CD8-positive, alpha-beta memory T cell (primary cell): ENCODE measurements around the gene DNAJC18. TPM values are rescaled to one million over a fixed set of nuclear protein-coding genes. Genes with fewer than 3 reads are reported as not detected.

Experiments
- CTCF ChIA-PET: fragments of 350-600 bp; sonication (Branson Sonifier 250); formaldehyde crosslinking; loops from one replicate; lab custom pipeline; 2021; ENCODE audit warnings: antibody characterized with exemption; lab: Charles Lee
- POLR2A ChIA-PET: fragments of 350-600 bp; sonication (Branson Sonifier 250); formaldehyde crosslinking; loops from one replicate; lab custom pipeline; 2021; ENCODE audit warnings: antibody characterized with exemption; lab: Charles Lee
- DNase-seq, 5 donors: peaks; one replicate each; pipeline versions ENCODE4 v3.0.0 to v3.0.0-alpha.2; 2020 to 2022; ENCODE audit warnings: mixed read lengths in 1 of 5
- H3K27ac ChIP-seq: one replicate; pipeline ENCODE4 v1.7.0; 2013; ENCODE audit warnings: low read depth, mild to moderate bottlenecking, low read length, moderate library complexity
- H3K27me3 ChIP-seq: 2 replicates; pipeline ENCODE4 v1.7.0; 2013; ENCODE audit warnings: low read length, mild to moderate bottlenecking; ENCODE audit not compliant: insufficient read depth, poor library complexity, severe bottlenecking
- H3K36me3 ChIP-seq: 2 replicates; pipeline ENCODE4 v1.7.0; 2013; ENCODE audit warnings: mild to moderate bottlenecking, low read length, moderate library complexity; ENCODE audit not compliant: insufficient read depth
- H3K4me1 ChIP-seq: 2 replicates; pipeline ENCODE4 v1.7.0; 2013; ENCODE audit warnings: mild to moderate bottlenecking, low read length, moderate library complexity; ENCODE audit not compliant: insufficient read depth
- H3K4me3 ChIP-seq: 2 replicates; pipeline ENCODE4 v1.7.0; 2013; ENCODE audit warnings: mild to moderate bottlenecking, low read length
- H3K9me3 ChIP-seq: 2 replicates; pipeline ENCODE4 v1.7.0; 2013; ENCODE audit warnings: mild to moderate bottlenecking, low read length
- H3K27ac Mint-ChIP-seq, 8 donors: one replicate each; pipeline ENCODE4 v1.8.0; 2020 to 2021; ENCODE audit warnings: mixed read lengths in 8 of 8, mild to moderate bottlenecking in 6 of 8, inconsistent platforms in 3 of 8, moderate library complexity in 3 of 8
- H3K27me3 Mint-ChIP-seq, 2 donors: one replicate each; pipeline ENCODE4 v1.8.0; 2020 to 2021; ENCODE audit warnings: mixed read lengths in 2 of 2, mild to moderate bottlenecking in 1 of 2, moderate library complexity in 1 of 2
- H3K36me3 Mint-ChIP-seq, 3 donors: one replicate each; pipeline ENCODE4 v1.8.0; 2020 to 2021; ENCODE audit warnings: mixed read lengths in 3 of 3, inconsistent platforms in 1 of 3, mild to moderate bottlenecking in 1 of 3
- H3K4me1 Mint-ChIP-seq, 3 donors: one replicate each; pipeline ENCODE4 v1.8.0; 2020 to 2021; ENCODE audit warnings: mixed read lengths in 3 of 3, inconsistent platforms in 1 of 3, mild to moderate bottlenecking in 1 of 3
- H3K4me3 Mint-ChIP-seq, 7 donors: one replicate each; pipeline ENCODE4 v1.8.0; 2020 to 2021; ENCODE audit warnings: mixed read lengths in 7 of 7, mild to moderate bottlenecking in 6 of 7, moderate library complexity in 4 of 7, inconsistent platforms in 2 of 7
- H3K9me3 Mint-ChIP-seq, 5 donors: one replicate each; pipeline ENCODE4 v1.8.0; 2020 to 2022; ENCODE audit warnings: mixed read lengths in 5 of 5, mild to moderate bottlenecking in 3 of 5, moderate library complexity in 2 of 5, inconsistent platforms in 1 of 5
- polyA plus RNA-seq: library from polyadenylated mRNA; unstranded; fragments of 300-500 nt; fragmentation: Illumina TruSeq; gene quantifications from one replicate; pipeline ENCODE4 v1.2.3, GENCODE V29; 2021
- total RNA-seq, 2 experiments: library from RNA; stranded (reverse); gene quantifications; one replicate each; pipeline ENCODE4 v1.2.3, GENCODE V29; 2021

The DNAJC18 gene
- total and polyA plus RNA-seq, 3 experiments from 2014 or later = 10.2 to 25.7 (median 25.3) TPM

GRCh38 chr5:139453683-139454567, 14.6 kb upstream of the DNAJC18 start:
- H3K4me3 ChIP-seq = no peak overlapping the region
- ChIA-PET POLR2A (no interaction called here), CTCF (no interaction called here)
- peak in 3 of 5 donors; percentile 27 to 61 (median 61) for DNase-seq
- H3K27me3 Mint-ChIP-seq = peaks cover 0 to 2% of the 10 kb centered on the region in 2 donors
- H3K9me3 Mint-ChIP-seq = no peaks in the 10 kb centered on the region
- H3K27me3 ChIP-seq = no peaks in the 10 kb centered on the region
- H3K36me3 ChIP-seq = no peaks in the 10 kb centered on the region
- no peak overlapping the region for H3K27ac ChIP-seq
- peak overlapping the region in 3 of 7 donors; percentile 9 to 67 (median 39) for H3K4me3 Mint-ChIP-seq
- no peaks in the 10 kb centered on the region for H3K36me3 Mint-ChIP-seq
- H3K4me1 Mint-ChIP-seq = peaks cover 44 to 50% (median 47%) of the 10 kb centered on the region in 3 donors
- H3K27ac Mint-ChIP-seq = peak overlapping the region; percentile 0 to 91 (median 88)
- H3K4me1 ChIP-seq = peaks cover 51% of the 10 kb centered on the region
- H3K9me3 ChIP-seq = no peaks in the 10 kb centered on the region

- Histone ChIP-seq H3K27me3 (no peaks in the 10 kb centered on the region), H3K27ac (no peak overlapping the region), H3K36me3 (no peaks in the 10 kb centered on the region), H3K9me3 (no peaks in the 10 kb centered on the region), H3K4me1 (peaks cover 32% of the 10 kb centered on the region), H3K4me3 (no peak overlapping the region)
- H3K27ac Mint-ChIP-seq = no peak overlapping the region
- peaks cover 39 to 48% (median 47%) of the 10 kb centered on the region in 3 donors for H3K4me1 Mint-ChIP-seq
- DNase-seq = no peak
- no peaks in the 10 kb centered on the region for H3K9me3 Mint-ChIP-seq
- H3K36me3 Mint-ChIP-seq = no peaks in the 10 kb centered on the region
- ChIA-PET CTCF (no interaction called here), POLR2A (no interaction called here)
- H3K27me3 Mint-ChIP-seq = peaks cover 0 to 2% of the 10 kb centered on the region in 2 donors
- no peak overlapping the region for H3K4me3 Mint-ChIP-seq
Observed at GRCh38 chr5:139451878-139452660, 12.7 kb upstream of the DNAJC18 start.

- H3K9me3 ChIP-seq = no peaks in the 10 kb centered on the region
- no peaks in the 10 kb centered on the region for H3K27me3 ChIP-seq
- no peak overlapping the region for H3K27ac ChIP-seq
- no peak for DNase-seq
- POLR2A ChIA-PET = no interaction called here
- H3K36me3 ChIP-seq = no peaks in the 10 kb centered on the region
- peaks cover 33% of the 10 kb centered on the region for H3K4me1 ChIP-seq
- Mint-ChIP-seq H3K36me3 (no peaks in the 10 kb centered on the region), H3K27ac (no peak overlapping the region), H3K4me1 (peaks cover 34 to 48% (median 45%) of the 10 kb centered on the region in 3 donors), H3K27me3 (peaks cover 0 to 2% of the 10 kb centered on the region in 2 donors), H3K4me3 (no peak overlapping the region), H3K9me3 (no peaks in the 10 kb centered on the region)
- CTCF ChIA-PET = no interaction called here
- no peak overlapping the region for H3K4me3 ChIP-seq
Observed at GRCh38 chr5:139451176-139451575, 11.9 kb upstream of the DNAJC18 start.

GRCh38 chr5:139446956-139447779, 7.8 kb upstream of the DNAJC18 start:
- no peaks in the 10 kb centered on the region for H3K36me3 ChIP-seq
- H3K9me3 Mint-ChIP-seq = no peaks in the 10 kb centered on the region
- H3K27me3 ChIP-seq = no peaks in the 10 kb centered on the region
- DNase-seq = no peak
- no peak overlapping the region for H3K4me3 ChIP-seq
- ChIA-PET CTCF (interaction anchor here (0.8 to 1.9 kb wide), 3 partner anchors 10 to 44 kb away, joined by 4 to 5 read pairs (median 4); partner anchors contain the start of gene SPATA24), POLR2A (no interaction called here)
- no peak overlapping the region for H3K4me3 Mint-ChIP-seq
- H3K36me3 Mint-ChIP-seq = no peaks in the 10 kb centered on the region
- H3K4me1 ChIP-seq = peaks cover 35% of the 10 kb centered on the region
- H3K27ac Mint-ChIP-seq = peak overlapping the region in 2 of 8 donors; percentile 10 to 43
- H3K27me3 Mint-ChIP-seq = peaks cover 0 to 1% of the 10 kb centered on the region in 2 donors
- H3K9me3 ChIP-seq = no peaks in the 10 kb centered on the region
- H3K27ac ChIP-seq = no peak overlapping the region
- H3K4me1 Mint-ChIP-seq = peaks cover 23 to 43% (median 41%) of the 10 kb centered on the region in 3 donors

GRCh38 chr5:139445325-139446170, 6.2 kb upstream of the DNAJC18 start:
- Histone ChIP-seq H3K9me3 (no peaks in the 10 kb centered on the region), H3K4me1 (peaks cover 22% of the 10 kb centered on the region), H3K4me3 (no peak overlapping the region), H3K27me3 (no peaks in the 10 kb centered on the region), H3K36me3 (no peaks in the 10 kb centered on the region), H3K27ac (no peak overlapping the region)
- CTCF ChIA-PET = interaction anchor here (1.2 to 2.1 kb wide), 7 partner anchors 9 to 69 kb away, joined by 3 to 5 read pairs (median 4); partner anchors contain the start of gene STING1
- Mint-ChIP-seq H3K27ac (peak overlapping the region in 3 of 8 donors; percentile 17 to 62 (median 29)), H3K4me3 (no peak overlapping the region), H3K27me3 (peaks cover 0 to 1% of the 10 kb centered on the region in 2 donors), H3K9me3 (no peaks in the 10 kb centered on the region), H3K4me1 (peaks cover 23 to 43% (median 41%) of the 10 kb centered on the region in 3 donors), H3K36me3 (no peaks in the 10 kb centered on the region)
- POLR2A ChIA-PET = interaction anchor here (1.3 kb wide), 1 partner anchor 37 kb away, joined by 3 read pairs; the partner anchor contains the start of gene STING1
- DNase-seq = no peak

GRCh38 chr5:139443831-139444453, 4.6 kb upstream of the DNAJC18 start:
- peaks cover 33 to 53% (median 51%) of the 10 kb centered on the region in 3 donors for H3K4me1 Mint-ChIP-seq
- peaks cover 0 to 3% (median 0%) of the 10 kb centered on the region in 3 donors for H3K36me3 Mint-ChIP-seq
- H3K9me3 Mint-ChIP-seq = no peaks in the 10 kb centered on the region
- ChIA-PET CTCF (interaction anchor here (0.7 to 1.8 kb wide), 6 partner anchors 13 to 74 kb away, joined by 3 to 5 read pairs (median 4); partner anchors contain the start of gene STING1), POLR2A (interaction anchor here (0.5 to 0.8 kb wide), 3 partner anchors 14 to 107 kb away, joined by 3 to 4 read pairs (median 3); partner anchors contain the start of gene STING1)
- Histone ChIP-seq H3K4me1 (peaks cover 29% of the 10 kb centered on the region), H3K36me3 (no peaks in the 10 kb centered on the region), H3K9me3 (no peaks in the 10 kb centered on the region), H3K4me3 (no peak overlapping the region), H3K27me3 (no peaks in the 10 kb centered on the region), H3K27ac (no peak overlapping the region)
- peaks cover 0 to 1% of the 10 kb centered on the region in 2 donors for H3K27me3 Mint-ChIP-seq
- H3K27ac Mint-ChIP-seq = peak overlapping the region in 7 of 8 donors; percentile 1 to 95 (median 85)
- peak in 1 of 5 donors; percentile 28 for DNase-seq
- H3K4me3 Mint-ChIP-seq = peak overlapping the region in 3 of 7 donors; percentile 8 to 63 (median 21)
